ENCODE results near the gene PRKAR2B.

DNA sequence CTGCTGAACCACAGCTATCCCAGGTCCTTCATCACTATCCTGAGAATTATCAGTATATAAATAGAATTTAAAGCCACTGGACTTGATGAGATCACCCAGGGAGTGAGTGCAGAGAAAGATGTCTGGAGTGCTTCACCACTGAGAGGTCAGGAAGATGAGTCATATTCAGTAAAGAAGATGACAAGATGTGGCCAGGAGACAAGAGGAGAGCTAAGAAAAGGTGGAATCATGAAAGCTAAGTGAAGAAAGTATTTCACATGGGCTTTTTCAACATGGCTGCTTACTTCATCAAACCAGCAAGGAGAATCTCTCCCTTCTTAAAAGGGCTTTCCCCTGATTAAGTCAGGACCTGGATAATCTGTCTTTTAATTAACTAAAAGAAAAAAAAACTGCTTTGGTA, 9.1 kb upstream of the PRKAR2B start:
- TF ChIP-seq, protein P1, sequence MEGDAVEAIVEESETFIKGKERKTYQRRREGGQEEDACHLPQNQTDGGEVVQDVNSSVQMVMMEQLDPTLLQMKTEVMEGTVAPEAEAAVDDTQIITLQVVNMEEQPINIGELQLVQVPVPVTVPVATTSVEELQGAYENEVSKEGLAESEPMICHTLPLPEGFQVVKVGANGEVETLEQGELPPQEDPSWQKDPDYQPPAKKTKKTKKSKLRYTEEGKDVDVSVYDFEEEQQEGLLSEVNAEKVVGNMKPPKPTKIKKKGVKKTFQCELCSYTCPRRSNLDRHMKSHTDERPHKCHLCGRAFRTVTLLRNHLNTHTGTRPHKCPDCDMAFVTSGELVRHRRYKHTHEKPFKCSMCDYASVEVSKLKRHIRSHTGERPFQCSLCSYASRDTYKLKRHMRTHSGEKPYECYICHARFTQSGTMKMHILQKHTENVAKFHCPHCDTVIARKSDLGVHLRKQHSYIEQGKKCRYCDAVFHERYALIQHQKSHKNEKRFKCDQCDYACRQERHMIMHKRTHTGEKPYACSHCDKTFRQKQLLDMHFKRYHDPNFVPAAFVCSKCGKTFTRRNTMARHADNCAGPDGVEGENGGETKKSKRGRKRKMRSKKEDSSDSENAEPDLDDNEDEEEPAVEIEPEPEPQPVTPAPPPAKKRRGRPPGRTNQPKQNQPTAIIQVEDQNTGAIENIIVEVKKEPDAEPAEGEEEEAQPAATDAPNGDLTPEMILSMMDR (IDR thresholded peaks at IDR 0.05): no peak
- TF ChIP-seq POLR2A (IDR thresholded peaks at IDR 0.05; ENCODE audit: low read depth): no peak
- peak in 1 of 2 donors; percentile 18 for TF ChIP-seq POLR2AphosphoS5 (IDR thresholded peaks at IDR 0.05)
